Stimulated activated CD4-positive, alpha-beta T cell treated with anti-CD3 and anti-CD28 coated beads, Interleukin-15, amount 100 ng/mL, for 24 hours (primary cell): ENCODE measurements around the gene GNG8.
"Not testable (repeated sequence)": the region's sequence is repeated elsewhere in the genome, so short reads cannot be mapped to it uniquely, and the experiment has no call there.

Experiments used
- DNase-seq: peaks from one replicate; pipeline ENCODE4 v3.0.0-alpha.2; 2020

GNG8 gene

DNA sequence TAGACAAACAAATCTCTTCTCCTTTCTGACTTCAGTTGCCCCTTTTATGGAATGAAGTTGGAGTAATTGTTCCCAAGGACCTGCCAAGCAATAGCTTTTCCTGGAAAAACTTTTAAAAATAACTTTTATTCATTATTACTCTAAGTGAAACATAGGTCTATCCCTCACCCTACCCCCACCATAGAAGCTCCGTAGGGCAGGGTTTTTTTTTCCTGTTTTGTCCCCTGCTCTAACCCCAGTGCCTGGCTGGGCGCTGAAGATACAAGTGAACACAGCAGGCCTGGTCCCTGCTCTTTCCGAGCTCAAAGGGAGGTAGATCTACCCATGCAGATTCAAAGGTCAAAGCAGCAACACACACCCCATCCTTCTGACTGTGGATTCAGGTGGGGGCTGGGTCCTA, 8.7 kb upstream of the GNG8 start:
- no peak for DNase-seq

DNA sequence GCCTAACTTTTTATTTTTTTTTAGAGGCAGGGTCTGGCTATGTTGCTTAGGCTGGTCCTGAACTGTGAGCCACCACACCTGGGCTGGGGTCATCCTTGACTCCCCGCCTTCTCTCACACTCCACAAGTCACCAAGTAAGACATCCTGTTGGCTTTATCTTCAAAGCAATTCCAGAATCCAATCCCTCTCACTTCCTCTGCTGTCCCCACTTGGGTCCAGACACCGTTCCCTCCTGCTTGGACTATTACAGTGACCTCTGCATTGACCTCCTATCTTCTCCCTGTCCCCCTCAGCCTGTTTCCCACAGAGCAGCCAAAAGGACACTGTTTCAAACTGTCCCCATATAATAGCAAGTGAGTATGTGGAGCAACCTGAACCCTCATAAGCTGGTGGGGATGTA, 4.7 kb upstream of the GNG8 start:
- DNase-seq = no peak

GRCh38 chr19:46639358-46640182, 3.6 kb upstream of the GNG8 start:
- DNase-seq = peak; percentile 57

GRCh38 chr19:46637224-46637623, 1.2 kb upstream of the GNG8 start:
- DNase-seq = peak; percentile 43

DNA sequence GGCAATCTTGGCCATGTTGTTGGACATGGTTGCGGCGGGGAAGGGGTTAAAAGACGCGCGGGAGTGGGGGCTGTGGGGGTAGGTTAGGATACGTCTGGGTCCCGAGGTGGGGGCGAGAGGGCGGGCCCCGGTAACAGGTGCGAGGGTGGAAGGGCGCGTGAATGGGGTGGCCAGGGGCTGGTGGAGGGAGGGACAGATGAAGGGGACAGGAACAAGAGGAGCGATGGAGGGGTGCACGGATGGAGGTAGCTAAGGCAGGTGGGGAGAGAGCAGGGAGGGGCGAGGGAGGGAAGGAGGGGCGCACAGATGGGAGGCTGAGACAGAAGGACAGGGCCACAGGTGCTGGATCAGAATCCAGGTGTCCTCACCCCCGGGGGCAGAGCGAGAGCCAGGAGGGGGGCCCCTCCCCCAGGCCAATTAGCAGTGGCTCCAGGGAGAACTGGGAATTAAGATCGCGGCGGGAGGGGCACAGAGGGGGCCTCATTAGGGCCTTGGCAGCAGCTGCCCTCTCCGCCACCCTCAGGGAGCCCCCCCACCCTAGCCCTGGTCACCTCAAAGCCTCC, 1.3 kb downstream of the GNG8 start:
- DNase-seq = no peak

DNA sequence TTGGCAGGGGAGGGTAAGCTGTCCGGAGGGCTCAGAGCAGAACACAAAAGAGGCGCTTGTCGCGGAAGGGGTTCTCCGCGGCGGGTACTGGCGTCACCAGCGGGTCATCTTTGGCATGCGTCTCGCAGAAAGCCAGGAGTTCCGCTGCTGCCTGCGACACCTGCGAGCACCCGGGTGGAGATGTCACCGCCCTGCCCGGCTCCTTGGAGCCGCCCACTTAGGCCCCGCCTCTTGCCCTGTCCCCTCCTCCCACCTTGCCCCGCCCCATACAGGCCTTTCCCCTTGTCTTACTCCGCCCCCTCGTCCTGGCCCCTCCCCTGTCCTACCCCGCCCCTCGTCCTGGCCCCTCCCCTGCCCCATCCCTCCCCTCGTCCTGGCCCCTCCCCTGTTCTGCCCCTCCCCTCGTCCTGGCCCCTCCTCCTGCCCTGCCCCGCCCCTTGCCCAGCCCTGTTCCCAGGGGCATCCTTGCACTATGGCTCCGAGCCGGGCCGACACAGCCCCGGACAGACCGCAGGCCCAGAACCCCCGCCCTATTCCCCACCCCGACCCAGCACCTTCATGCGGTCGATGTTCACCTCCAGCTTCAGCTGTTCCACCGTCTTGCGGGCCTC, 1.9 kb downstream of the GNG8 start:
- peak; percentile 96 for DNase-seq

GRCh38 chr19:46633130-46633529, 2.9 kb downstream of the GNG8 start:
- DNase-seq = no peak

DNA sequence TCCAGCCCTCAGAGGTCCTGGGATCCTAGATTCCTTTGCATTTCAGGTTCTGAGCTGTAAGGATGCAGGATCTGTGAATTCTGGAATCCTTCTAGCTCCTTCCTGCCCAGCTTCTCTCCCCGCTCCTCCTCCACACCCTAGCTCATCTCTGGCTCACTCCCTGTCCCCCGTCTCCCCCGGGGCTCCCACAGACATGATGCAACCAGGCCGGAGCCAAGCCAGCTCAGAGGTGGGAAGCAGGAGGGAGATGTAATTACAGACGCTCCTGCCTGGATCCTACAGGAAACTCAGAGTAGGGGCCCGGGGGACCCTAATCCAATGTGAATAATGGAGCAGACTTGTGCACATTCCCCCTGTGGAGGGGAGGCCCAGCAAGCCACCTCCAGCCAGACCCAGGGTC, 4.5 kb downstream of the GNG8 start:
- no peak for DNase-seq

DNA sequence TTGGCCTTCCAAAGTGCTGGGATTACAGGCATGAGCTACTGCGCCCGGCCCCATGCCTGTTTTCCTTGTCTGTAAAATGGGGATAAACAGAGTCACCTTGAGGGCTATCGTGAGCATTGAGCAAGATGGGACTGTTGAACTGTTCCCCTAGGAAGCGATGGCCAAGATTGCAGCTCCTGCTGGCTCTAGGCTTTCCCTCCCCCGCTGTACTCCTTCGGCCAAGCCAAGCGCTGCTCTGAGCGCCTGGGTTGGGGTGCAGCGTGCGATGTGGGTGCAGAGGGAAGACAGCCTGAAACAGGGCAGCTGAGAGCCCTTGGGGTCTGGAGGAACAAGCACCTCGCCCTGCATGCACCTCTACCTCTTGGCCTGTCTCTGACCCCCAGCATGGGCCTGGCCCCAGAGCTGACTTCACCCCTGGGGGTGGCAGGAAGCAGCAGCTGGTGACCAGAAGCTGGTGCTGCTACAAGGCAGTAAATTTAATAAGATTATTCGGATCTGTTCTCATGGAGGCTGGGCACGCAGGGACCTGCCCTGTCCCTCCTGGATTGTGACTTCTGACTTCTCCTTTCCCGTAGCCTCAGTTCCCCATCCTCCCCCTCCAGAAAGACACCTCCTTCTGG, 5.3 kb downstream of the GNG8 start:
- no peak for DNase-seq

DNA sequence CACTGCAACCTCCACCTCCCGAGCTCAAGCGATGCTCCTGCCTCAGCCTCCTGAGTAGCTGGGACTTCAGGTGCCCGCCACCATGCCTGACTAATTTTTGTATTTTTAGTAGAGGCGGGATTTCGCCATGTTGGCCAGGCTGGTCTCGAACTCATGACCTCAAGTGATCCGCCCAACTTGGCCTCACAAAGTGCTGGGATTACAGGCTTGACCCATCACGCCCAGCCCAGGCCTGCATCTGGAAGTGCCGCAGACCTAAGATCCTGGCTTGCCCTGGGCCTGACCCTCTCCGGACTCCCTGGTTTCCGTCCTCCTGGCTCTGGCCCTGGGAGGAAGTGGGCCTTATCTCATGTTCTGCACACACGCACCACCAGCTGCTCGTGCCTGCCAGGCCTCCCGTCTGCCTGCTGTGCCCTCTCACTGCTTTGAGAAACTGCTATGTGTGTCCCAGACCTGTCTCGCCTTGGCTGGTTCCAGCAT, 6.4 kb downstream of the GNG8 start:
- no peak for DNase-seq

GRCh38 chr19:46628970-46629369, 7.0 kb downstream of the GNG8 start:
- DNase-seq = not testable (repeated sequence)

- DNase-seq = no peak
Measured at GRCh38 chr19:46626446-46626845, 9.6 kb downstream of the GNG8 start.

DNA sequence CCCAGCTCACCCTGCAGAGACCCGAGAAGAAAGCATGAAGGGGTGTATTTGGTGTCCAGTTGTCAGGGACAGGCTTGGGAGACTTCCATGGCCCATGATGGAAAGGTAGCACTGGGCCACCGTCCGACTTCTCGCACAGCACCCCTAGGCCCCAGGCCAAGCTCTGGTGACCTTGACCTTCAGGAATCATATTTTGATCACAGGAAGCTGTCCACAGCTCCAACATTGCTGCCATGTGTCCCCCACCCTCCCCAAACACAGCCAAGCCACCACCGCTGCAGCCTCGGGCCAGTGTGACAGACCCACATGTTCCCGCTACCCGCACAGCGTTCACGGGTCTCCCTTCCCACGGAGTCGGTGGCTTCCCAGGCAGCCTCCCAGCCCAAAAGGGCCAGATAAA, 10.3 kb downstream of the GNG8 start:
- DNase-seq = no peak

- DNase-seq = peak; percentile 73
Measured at GRCh38 chr19:46624958-46625661, 10.9 kb downstream of the GNG8 start, which contains the start of gene PTGIR. Gene PTGIR, minus strand, starts transcription at chr19:46625089. Its CDS starts 864 bp downstream, at chr19:46624225.

DNA sequence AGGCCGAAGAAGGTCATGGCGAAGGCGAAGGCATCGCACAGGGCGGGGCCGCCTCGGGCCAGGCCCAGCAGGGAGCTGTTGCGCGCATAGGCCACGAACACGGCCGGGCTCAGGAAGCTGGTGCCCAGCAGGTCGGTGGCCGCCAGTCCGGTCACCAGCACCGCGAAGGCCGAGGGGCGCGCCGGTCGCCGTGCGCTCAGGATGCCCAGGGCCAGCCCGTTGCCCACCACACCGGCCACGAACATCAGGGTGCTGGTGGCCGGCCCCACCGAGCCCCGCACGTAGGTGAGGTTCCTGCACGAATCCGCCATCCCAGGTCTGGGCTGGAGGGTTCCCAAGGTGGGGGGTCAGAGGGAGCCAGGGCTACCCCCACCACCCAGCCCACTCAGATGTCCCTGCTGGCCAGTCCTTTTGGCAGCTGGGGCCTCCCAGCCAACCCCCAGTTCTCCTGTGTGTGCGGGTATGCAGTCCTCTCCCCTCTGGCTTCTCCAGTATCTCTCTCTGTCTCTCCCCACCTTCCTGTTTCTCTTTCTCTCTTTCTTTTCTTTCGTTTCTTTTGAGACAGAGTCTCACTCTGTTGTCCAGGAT, 12.0 kb downstream of the GNG8 start:
- DNase-seq = no peak

DNA sequence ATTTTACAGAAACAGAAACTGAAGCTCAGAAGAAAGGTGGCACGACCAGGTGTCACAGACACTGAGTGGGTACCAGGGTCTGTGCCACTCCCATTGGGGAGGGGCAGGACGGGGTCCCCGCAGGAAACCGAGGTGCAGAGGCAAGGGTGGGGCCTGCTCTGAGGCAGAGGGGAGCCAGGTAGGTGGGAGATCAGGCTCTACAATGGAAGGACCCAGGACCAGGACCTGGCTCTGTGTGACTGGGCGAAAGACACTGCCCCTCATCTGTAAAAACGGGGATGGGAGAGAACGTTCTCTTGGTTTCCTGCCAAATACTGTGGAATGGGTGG, 13.9 kb downstream of the GNG8 start:
- no peak for DNase-seq

DNA sequence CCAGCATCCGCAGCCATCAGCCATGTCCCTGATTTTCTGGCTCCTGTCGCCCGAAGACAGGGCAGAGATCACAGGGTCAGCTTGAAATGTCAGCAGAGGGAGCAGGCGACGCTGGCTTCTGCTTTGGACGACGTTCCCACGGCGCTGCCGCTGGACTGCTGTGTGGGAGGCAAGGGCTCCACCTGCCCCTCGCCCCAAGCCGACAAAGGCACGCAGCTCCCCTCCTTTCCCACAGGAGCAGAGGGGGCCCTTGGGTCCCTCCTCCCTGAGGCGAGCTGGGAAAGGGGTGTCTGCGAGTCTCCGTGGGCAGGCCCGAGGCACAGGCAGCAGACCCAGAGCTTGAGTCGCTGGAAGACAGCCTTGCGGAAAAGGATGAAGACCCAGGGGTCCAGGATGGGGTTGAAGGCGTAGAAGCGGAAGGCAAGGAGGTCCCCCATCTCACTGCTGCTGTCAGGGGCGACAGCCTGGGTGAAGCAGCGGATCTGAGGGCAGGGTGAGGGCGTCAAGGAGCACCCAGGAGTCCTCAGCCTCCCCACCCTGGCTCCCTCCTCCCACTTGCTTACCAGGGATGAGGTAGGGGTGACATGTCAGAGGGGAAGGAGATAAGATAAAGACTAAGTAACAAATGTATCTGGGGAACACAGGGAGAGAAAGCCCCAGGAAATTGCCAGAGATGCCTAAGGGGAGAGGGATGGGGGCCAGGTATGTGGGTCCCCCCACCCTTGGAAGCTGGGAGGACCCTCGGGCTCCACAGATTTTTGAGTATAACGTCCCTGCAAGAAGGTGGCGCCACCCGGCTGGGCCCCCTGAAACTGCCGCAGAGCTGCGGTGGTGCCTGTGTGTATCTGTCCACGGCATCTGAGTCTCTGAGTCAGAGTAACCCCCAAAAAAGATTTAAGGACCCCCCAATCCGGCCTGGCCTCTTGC, 14.5 kb downstream of the GNG8 start:
- DNase-seq = no peak

GRCh38 chr19:46620716-46621115, 15.3 kb downstream of the GNG8 start:
- no peak for DNase-seq

GRCh38 chr19:46620267-46620666, 15.7 kb downstream of the GNG8 start:
- DNase-seq = no peak

DNA sequence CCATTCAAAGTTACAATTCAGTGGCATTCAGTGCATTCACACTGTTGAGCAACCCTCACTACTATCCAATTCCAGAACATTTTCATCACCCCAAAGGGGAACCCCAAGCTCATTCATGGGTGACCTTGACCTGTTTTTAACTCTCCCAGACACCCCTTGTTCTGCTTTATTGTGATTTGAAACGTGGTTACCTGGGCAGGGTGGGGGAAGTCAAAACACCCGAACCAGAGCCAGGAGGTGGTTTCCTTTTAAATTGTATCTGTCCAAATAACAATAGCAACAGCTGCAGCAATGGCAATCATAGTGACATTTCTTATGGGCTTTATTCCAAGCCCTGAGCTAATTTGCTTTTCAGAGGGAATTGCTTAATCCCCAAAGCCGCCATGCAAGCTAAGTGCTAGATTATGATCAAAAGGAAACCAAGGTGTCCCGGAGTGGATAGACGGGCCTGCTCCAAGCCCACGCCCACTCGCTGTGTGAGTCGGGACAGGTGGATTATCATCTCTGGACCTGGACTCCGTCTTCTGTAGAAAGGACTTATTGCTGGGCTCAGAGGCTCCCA, 17.3 kb downstream of the GNG8 start:
- no peak for DNase-seq

DNA sequence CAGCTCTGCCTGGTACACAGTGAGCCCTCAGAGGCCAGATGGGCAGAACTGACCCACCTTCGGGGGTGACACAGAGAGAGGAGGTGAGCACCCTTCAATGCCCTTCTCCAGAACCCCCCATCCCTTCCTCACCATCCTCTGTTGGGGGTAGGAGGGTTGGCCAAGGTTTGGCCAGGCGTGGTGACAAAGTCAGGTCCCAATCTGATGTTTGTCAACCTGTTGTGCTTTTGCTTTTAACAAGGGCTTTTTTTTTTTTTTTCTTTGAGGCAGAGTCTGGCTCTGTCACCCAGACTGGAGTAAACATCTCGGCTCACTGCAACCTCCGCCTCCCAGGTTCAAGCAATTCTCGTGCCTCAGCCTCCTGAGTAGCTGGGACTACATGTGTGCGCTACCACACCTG, 18.4 kb downstream of the GNG8 start:
- no peak for DNase-seq
